NT2/D1 (cell line): Measurements from ENCODE around the gene ROR1.

ENCODE experiments used
- SUZ12 ChIP-seq: IDR thresholded peaks from 2 replicates; pipeline ENCODE4 v1.6.1; 2011; ENCODE audit not compliant: insufficient read length, insufficient read depth; ENCODE audit errors: extremely low read depth
- YY1 ChIP-seq: IDR thresholded peaks from 2 replicates; pipeline ENCODE4 v1.6.1; 2011; ENCODE audit not compliant: insufficient read length, insufficient read depth
- ZNF274 ChIP-seq: IDR thresholded peaks from 2 replicates; pipeline ENCODE4 v1.6.1; 2011; ENCODE audit warnings: mild to moderate bottlenecking, low read depth, low read length

GRCh38 chr1:63730211-63730610 is 43.6 kb upstream of the ROR1 start:
- TF ChIP-seq SUZ12, result no peak
- TF ChIP-seq ZNF274, result no peak
- no peak for TF ChIP-seq YY1
